CD4-positive, alpha-beta T cell (primary cell): ENCODE data around the gene LINC00632. TPM values are rescaled to one million over a fixed set of nuclear protein-coding genes. Genes with fewer than 3 reads are reported as not detected.

Experiments
- ATAC-seq: fragments of 200-7000 bp; cut with Tn5 transposase; one replicate; pipeline ENCODE4 v1.10.0; 2022; ENCODE audit warnings: mild to moderate bottlenecking; ENCODE audit not compliant: poor library complexity
- CTCF ChIA-PET: fragments of 350-600 bp; sonication (Branson Sonifier 250); formaldehyde crosslinking; loops from one replicate; lab custom pipeline; 2021; ENCODE audit warnings: antibody characterized with exemption, inconsistent platforms; lab: Charles Lee
- POLR2A ChIA-PET: fragments of 350-600 bp; sonication (Branson Sonifier 250); formaldehyde crosslinking; loops from one replicate; lab custom pipeline; 2021; ENCODE audit warnings: antibody characterized with exemption, inconsistent platforms; lab: Charles Lee
- DNase-seq, 14 experiments: peaks; one replicate each; pipeline ENCODE4 v3.0.0-alpha.2; 2013 to 2020; ENCODE audit warnings: mixed read lengths in 2 of 14
- H3K27ac ChIP-seq, 2 donors: one replicate each; pipeline versions ENCODE4 v1.5.1 to v1.7.0; 2013; ENCODE audit warnings: low read length in 2 of 2, low read depth in 1 of 2, mild to moderate bottlenecking in 1 of 2
- H3K27me3 ChIP-seq, 2 experiments: 1 replicate in 1 of 2; 2 replicates in 1 of 2; pipeline versions ENCODE4 v1.6.1 to v1.7.0; 2013; ENCODE audit warnings: low read length in 2 of 2, control low read depth in 1 of 2, mild to moderate bottlenecking in 1 of 2, moderate library complexity in 1 of 2; ENCODE audit not compliant: insufficient read depth in 2 of 2, control insufficient read depth in 1 of 2
- H3K36me3 ChIP-seq: one replicate; pipeline ENCODE4 v1.6.1; 2013; ENCODE audit warnings: low read length, control low read depth; ENCODE audit not compliant: insufficient read depth
- H3K4me1 ChIP-seq: one replicate; pipeline ENCODE4 v1.6.1; 2013; ENCODE audit warnings: low read length, control low read depth; ENCODE audit not compliant: insufficient read depth
- H3K4me3 ChIP-seq: one replicate; pipeline ENCODE4 v1.5.1; 2013; ENCODE audit warnings: mild to moderate bottlenecking, low read length, moderate library complexity
- H3K9me3 ChIP-seq, 2 experiments: 1 replicate in 1 of 2; 2 replicates in 1 of 2; pipeline versions ENCODE4 v1.6.1 to v1.7.0; 2013; ENCODE audit warnings: low read length in 2 of 2, mild to moderate bottlenecking in 2 of 2, control low read depth in 1 of 2, moderate library complexity in 1 of 2; ENCODE audit not compliant: control insufficient read depth in 1 of 2, insufficient read depth in 1 of 2
- H3K27ac Mint-ChIP-seq: one replicate; pipeline ENCODE4 v1.8.0; 2020; ENCODE audit warnings: mixed read lengths
- H3K27me3 Mint-ChIP-seq: one replicate; pipeline ENCODE4 v1.8.0; 2021; ENCODE audit warnings: mixed read lengths
- H3K36me3 Mint-ChIP-seq: one replicate; pipeline ENCODE4 v1.8.0; 2021; ENCODE audit warnings: low read depth, mixed read lengths
- H3K4me1 Mint-ChIP-seq: one replicate; pipeline ENCODE4 v1.8.0; 2021; ENCODE audit warnings: low read depth, mixed read lengths
- H3K4me3 Mint-ChIP-seq: one replicate; pipeline ENCODE4 v1.8.0; 2020; ENCODE audit warnings: mild to moderate bottlenecking, mixed read lengths
- H3K9me3 Mint-ChIP-seq: one replicate; pipeline ENCODE4 v1.8.0; 2020; ENCODE audit warnings: mixed read lengths
- CTCF ChIP-seq: fragments of 200-600 bp; IDR thresholded peaks from one replicate; pipeline ENCODE4 v1.8.0; 2022; ENCODE audit warnings: antibody characterized with exemption, mild to moderate bottlenecking
- intact Hi-C, 2 experiments: fragments of 100-400 bp; cut with DNase I in 1 of 2; cut with micrococcal nuclease in 1 of 2; formaldehyde crosslinking; loops; one replicate each; pipeline versions ENCODE4 v1.15.1 to v1.9.0; 2023 to 2025; cut with DNase I, micrococcal nuclease
- total RNA-seq, 174 experiments: library from RNA in 2 of 174; stranded (reverse) in 2 of 174; gene quantifications; one replicate each; pipeline ENCODE4 v1.2.3 and lab custom pipeline; 2021 to 2026

The LINC00632 gene
- total RNA-seq, 2 experiments from 2014 or later: 9.4 to 10.8 TPM

- ATAC-seq: no peak
- Histone ChIP-seq H3K27ac (no peak overlapping the region), H3K27me3 (no peaks in the 10 kb centered on the region), H3K36me3 (no peaks in the 10 kb centered on the region), H3K4me1 (no peaks in the 10 kb centered on the region), H3K9me3 (no peaks in the 10 kb centered on the region), H3K4me3 (no peak overlapping the region)
- Mint-ChIP-seq H3K27me3 (no peaks in the 10 kb centered on the region), H3K4me3 (no peak overlapping the region), H3K9me3 (no peaks in the 10 kb centered on the region), H3K27ac (no peak overlapping the region), H3K36me3 (no peaks in the 10 kb centered on the region), H3K4me1 (no peaks in the 10 kb centered on the region)
- CTCF ChIA-PET: no interaction called here
- intact Hi-C loops: no loop called here
- no peak for TF ChIP-seq CTCF
- DNase-seq: no peak
- POLR2A ChIA-PET: no interaction called here
Measured at GRCh38 chrX:140799216-140799615, 89.7 kb downstream of the LINC00632 start.

GRCh38 chrX:140804292-140804691, 94.7 kb downstream of the LINC00632 start:
- no peaks in the 10 kb centered on the region for H3K4me1 Mint-ChIP-seq
- Histone ChIP-seq H3K27ac (no peak overlapping the region), H3K4me1 (no peaks in the 10 kb centered on the region), H3K4me3 (no peak overlapping the region), H3K36me3 (no peaks in the 10 kb centered on the region), H3K9me3 (no peaks in the 10 kb centered on the region), H3K27me3 (no peaks in the 10 kb centered on the region)
- no peak overlapping the region for H3K4me3 Mint-ChIP-seq
- ATAC-seq (no peak), DNase-seq (no peak)
- H3K9me3 Mint-ChIP-seq: no peaks in the 10 kb centered on the region
- H3K27me3 Mint-ChIP-seq: no peaks in the 10 kb centered on the region
- CTCF ChIA-PET: no interaction called here
- no peaks in the 10 kb centered on the region for H3K36me3 Mint-ChIP-seq
- H3K27ac Mint-ChIP-seq: no peak overlapping the region
- intact Hi-C loops: no loop called here
- no peak for TF ChIP-seq CTCF
- POLR2A ChIA-PET: no interaction called here

GRCh38 chrX:140815868-140816267, 106.3 kb downstream of the LINC00632 start:
- Mint-ChIP-seq H3K36me3 (no peaks in the 10 kb centered on the region), H3K4me3 (no peak overlapping the region), H3K4me1 (no peaks in the 10 kb centered on the region), H3K27me3 (no peaks in the 10 kb centered on the region), H3K9me3 (no peaks in the 10 kb centered on the region), H3K27ac (no peak overlapping the region)
- ATAC-seq (no peak), DNase-seq (peak in 1 of 14 experiments; percentile 0)
- H3K27me3 ChIP-seq: no peaks in the 10 kb centered on the region
- intact Hi-C loops: loop anchor here in 1 of 2 experiments (10.0 kb wide), 1 partner anchor 899 kb away; no protein-coding TSS in a partner anchor
- H3K4me1 ChIP-seq: no peaks in the 10 kb centered on the region
- POLR2A ChIA-PET: no interaction called here
- peaks cover 0 to 4% of the 10 kb centered on the region in 2 experiments for H3K9me3 ChIP-seq
- TF ChIP-seq CTCF: no peak
- H3K4me3 ChIP-seq: no peak overlapping the region
- CTCF ChIA-PET: no interaction called here
- no peaks in the 10 kb centered on the region for H3K36me3 ChIP-seq
- H3K27ac ChIP-seq: no peak overlapping the region
